Activated CD4-positive, alpha-beta T cell treated with anti-CD3 and anti-CD28 coated beads, Interleukin-2, amount 10 ng/mL, durations not matched to agents 24 days and 14 days (primary cell): ENCODE results near the gene CSPG4. TPM values are rescaled to one million over a fixed set of nuclear protein-coding genes. Genes with fewer than 3 reads are reported as not detected.
"Not testable (repeated sequence)": the region's sequence is repeated elsewhere in the genome, so short reads cannot be mapped to it uniquely, and the experiment has no call there.

Experiments used
- DNase-seq: peaks from one replicate; pipeline ENCODE4 v3.0.0; 2022
- H3K27ac Mint-ChIP-seq: one replicate; pipeline ENCODE4 v1.8.0; 2022; ENCODE audit warnings: mild to moderate bottlenecking, mixed read lengths
- H3K27me3 Mint-ChIP-seq: one replicate; pipeline ENCODE4 v1.8.0; 2022; ENCODE audit warnings: mixed read lengths
- H3K36me3 Mint-ChIP-seq: one replicate; pipeline ENCODE4 v1.8.0; 2022; ENCODE audit warnings: low read depth, mild to moderate bottlenecking, mixed read lengths
- H3K4me1 Mint-ChIP-seq: one replicate; pipeline ENCODE4 v1.8.0; 2021; ENCODE audit warnings: mixed read lengths
- H3K4me3 Mint-ChIP-seq: one replicate; pipeline ENCODE4 v1.8.0; 2022; ENCODE audit warnings: mild to moderate bottlenecking, moderate library complexity, mixed read lengths
- H3K9me3 Mint-ChIP-seq: one replicate; pipeline ENCODE4 v1.8.0; 2021; ENCODE audit warnings: mixed read lengths
- intact Hi-C: fragments of 100-400 bp; cut with micrococcal nuclease; formaldehyde crosslinking; loops from one replicate; pipeline ENCODE4 v1.15.1; 2023
- total RNA-seq: library from RNA; stranded (reverse); gene quantifications from 2 replicates; pipeline ENCODE4 v1.2.3, GENCODE V29; 2022

CSPG4 gene
- total RNA-seq, 1 donor from 2014 or later: not detected

DNA sequence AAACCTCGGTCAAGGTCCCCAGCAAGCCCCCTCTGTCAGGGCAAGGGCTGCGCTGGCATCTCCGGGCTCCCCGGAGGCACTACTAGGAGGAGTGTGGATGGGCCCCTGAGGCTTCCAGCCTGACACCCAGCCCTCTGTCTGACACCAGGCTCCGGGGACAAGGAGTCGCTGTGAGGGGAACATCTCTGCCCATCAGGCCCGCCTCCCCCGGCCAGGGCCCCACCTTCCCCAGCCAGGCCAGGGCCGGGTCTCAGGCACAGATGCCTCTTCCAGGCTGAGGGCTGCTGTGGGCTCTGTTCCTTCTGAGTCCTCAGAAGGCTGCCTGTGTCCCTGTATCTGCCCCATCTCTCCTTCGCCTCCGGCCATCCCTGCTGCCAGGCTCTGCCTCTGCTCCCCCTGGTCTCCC lies 15.8 kb downstream of the CSPG4 start:
- Mint-ChIP-seq H3K4me1 (peaks cover 16% of the 10 kb centered on the region), H3K36me3 (no peaks in the 10 kb centered on the region), H3K9me3 (no peaks in the 10 kb centered on the region), H3K27me3 (peaks cover 12% of the 10 kb centered on the region), H3K4me3 (no peak overlapping the region), H3K27ac (no peak overlapping the region)
- no peak for DNase-seq
- intact Hi-C loops: no loop called here

GRCh38 chr15:75696311-75696720 lies 16.3 kb downstream of the CSPG4 start:
- H3K4me3 Mint-ChIP-seq: no peak overlapping the region
- peaks cover 16% of the 10 kb centered on the region for H3K4me1 Mint-ChIP-seq
- H3K9me3 Mint-ChIP-seq: no peaks in the 10 kb centered on the region
- no peaks in the 10 kb centered on the region for H3K36me3 Mint-ChIP-seq
- DNase-seq: no peak
- no peak overlapping the region for H3K27ac Mint-ChIP-seq
- H3K27me3 Mint-ChIP-seq: peaks cover 12% of the 10 kb centered on the region
- intact Hi-C loops: no loop called here

- H3K4me3 Mint-ChIP-seq: no peak overlapping the region
- DNase-seq: no peak
- intact Hi-C loops: no loop called here
- H3K4me1 Mint-ChIP-seq: peaks cover 16% of the 10 kb centered on the region
- no peaks in the 10 kb centered on the region for H3K36me3 Mint-ChIP-seq
- no peak overlapping the region for H3K27ac Mint-ChIP-seq
- no peaks in the 10 kb centered on the region for H3K9me3 Mint-ChIP-seq
- H3K27me3 Mint-ChIP-seq: peaks cover 12% of the 10 kb centered on the region
Measured at GRCh38 chr15:75695634-75696310, 16.9 kb downstream of the CSPG4 start.

DNA sequence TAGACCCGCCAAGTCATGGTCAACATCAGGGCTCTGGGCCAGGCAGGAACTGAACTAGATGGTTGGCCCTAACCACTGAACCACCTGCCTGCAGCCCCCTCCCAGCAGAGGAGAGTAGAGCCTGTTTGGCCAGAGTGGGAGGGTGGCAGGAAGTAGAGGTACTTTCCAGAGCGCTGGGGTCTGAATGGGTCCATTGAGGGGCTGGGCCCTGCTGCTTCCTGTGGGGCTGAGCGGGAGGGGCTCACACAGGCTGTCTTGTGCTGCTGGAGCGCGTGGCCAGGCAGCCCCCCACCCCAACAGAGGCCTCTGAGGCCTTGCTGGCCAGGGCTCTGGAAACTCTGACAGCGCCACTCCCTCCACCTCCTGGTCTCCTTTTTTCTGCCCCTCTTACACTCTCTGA lies 17.4 kb downstream of the CSPG4 start:
- no peaks in the 10 kb centered on the region for H3K9me3 Mint-ChIP-seq
- no peak overlapping the region for H3K27ac Mint-ChIP-seq
- intact Hi-C loops: no loop called here
- H3K4me1 Mint-ChIP-seq: peaks cover 16% of the 10 kb centered on the region
- H3K27me3 Mint-ChIP-seq: peaks cover 12% of the 10 kb centered on the region
- no peak for DNase-seq
- H3K36me3 Mint-ChIP-seq: no peaks in the 10 kb centered on the region
- no peak overlapping the region for H3K4me3 Mint-ChIP-seq

DNA sequence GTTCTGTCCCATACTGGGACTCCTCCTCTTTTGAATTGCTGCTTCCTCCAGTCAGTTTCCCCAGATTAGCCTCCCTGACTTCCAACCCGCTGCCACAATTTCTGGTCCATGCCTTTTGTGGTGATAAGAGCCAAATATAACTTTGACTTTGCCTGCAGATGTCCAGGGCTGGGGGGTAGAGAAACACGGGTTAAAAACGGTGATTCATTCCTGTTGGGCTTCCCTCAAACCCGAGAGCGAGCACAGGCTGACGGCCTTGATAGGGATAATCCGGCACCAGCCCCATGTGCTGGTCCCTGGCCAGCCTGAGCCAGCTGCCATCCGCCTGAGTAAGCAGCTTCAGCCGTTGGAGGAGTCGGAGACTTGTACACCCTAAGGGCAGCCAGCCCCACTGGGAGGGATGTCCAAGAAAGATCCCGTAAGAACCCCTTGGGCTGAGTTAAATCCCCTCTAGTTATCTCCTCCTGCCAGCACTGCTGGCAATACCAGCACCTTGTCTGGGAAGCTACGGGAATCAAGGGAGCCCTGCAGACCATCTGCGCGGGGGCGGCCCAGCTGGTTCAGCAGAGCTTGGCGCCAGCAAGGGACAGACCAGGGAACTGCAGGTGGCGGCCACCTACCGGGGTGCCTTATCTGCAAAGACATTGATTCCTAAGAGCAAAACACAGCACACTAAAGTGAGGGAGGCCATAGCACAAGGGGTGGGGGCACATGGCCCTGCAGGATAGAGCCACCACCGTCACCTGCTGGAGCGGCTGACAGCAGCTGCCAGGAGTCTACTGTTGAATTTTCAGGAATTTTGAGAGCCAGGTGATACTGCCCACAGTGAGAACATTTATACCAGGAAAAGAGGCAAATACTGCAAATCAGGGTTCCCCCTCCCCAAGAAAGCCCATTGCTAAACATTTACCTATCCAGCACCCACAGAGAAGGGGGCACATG lies 18.1 kb downstream of the CSPG4 start:
- Mint-ChIP-seq H3K27me3 (peaks cover 12% of the 10 kb centered on the region), H3K36me3 (no peaks in the 10 kb centered on the region), H3K27ac (no peak overlapping the region), H3K4me1 (peaks cover 16% of the 10 kb centered on the region), H3K9me3 (no peaks in the 10 kb centered on the region), H3K4me3 (no peak overlapping the region)
- no peak for DNase-seq
- intact Hi-C loops: no loop called here

- DNase-seq: no peak
- Mint-ChIP-seq H3K36me3 (no peaks in the 10 kb centered on the region), H3K4me1 (peaks cover 16% of the 10 kb centered on the region), H3K9me3 (no peaks in the 10 kb centered on the region), H3K27me3 (peaks cover 12% of the 10 kb centered on the region), H3K27ac (no peak overlapping the region), H3K4me3 (no peak overlapping the region)
- intact Hi-C loops: no loop called here
Measured at GRCh38 chr15:75693501-75694240, 19.0 kb downstream of the CSPG4 start.

- Mint-ChIP-seq H3K27me3 (peaks cover 12% of the 10 kb centered on the region), H3K4me1 (peaks cover 16% of the 10 kb centered on the region)
- H3K27ac Mint-ChIP-seq, DNase-seq, intact Hi-C loops, H3K36me3 Mint-ChIP-seq, H3K9me3 Mint-ChIP-seq, H3K4me3 Mint-ChIP-seq: not testable (repeated sequence)
Measured at GRCh38 chr15:75693028-75693427, 19.6 kb downstream of the CSPG4 start.

DNA sequence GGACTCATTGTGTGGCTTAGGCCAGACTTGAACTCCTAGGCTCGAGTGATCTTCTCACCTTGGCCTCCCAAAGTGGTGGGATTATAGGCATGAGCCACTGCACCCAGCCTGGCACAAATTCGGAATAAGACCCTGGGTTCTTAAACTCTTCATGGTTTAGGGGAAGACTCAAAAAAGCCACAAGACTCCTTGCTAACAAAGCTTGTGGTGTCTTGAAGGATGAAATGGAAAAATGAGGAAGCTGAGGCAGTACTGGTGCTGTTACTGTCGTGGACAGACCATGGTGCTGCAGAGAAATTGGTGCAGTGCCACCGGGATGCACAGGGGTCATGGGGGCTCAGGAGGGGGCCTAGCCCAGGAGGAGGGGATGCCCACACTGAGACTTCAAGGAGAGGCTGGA lies 20.3 kb downstream of the CSPG4 start:
- DNase-seq, H3K36me3 Mint-ChIP-seq, intact Hi-C loops, H3K9me3 Mint-ChIP-seq, H3K27ac Mint-ChIP-seq, H3K4me3 Mint-ChIP-seq: not testable (repeated sequence)
- peaks cover 16% of the 10 kb centered on the region for H3K4me1 Mint-ChIP-seq
- H3K27me3 Mint-ChIP-seq: peaks cover 12% of the 10 kb centered on the region

GRCh38 chr15:75689429-75689828 lies 23.2 kb downstream of the CSPG4 start:
- H3K9me3 Mint-ChIP-seq, intact Hi-C loops, DNase-seq, H3K36me3 Mint-ChIP-seq, H3K4me3 Mint-ChIP-seq, H3K27ac Mint-ChIP-seq, H3K4me1 Mint-ChIP-seq: not testable (repeated sequence)
- peaks cover 12% of the 10 kb centered on the region for H3K27me3 Mint-ChIP-seq

- H3K4me1 Mint-ChIP-seq: peaks cover 4% of the 10 kb centered on the region
- no peaks in the 10 kb centered on the region for H3K9me3 Mint-ChIP-seq
- no peak for DNase-seq
- no peak overlapping the region for H3K4me3 Mint-ChIP-seq
- no peaks in the 10 kb centered on the region for H3K36me3 Mint-ChIP-seq
- H3K27me3 Mint-ChIP-seq: peaks cover 11% of the 10 kb centered on the region
- intact Hi-C loops: loop anchor here (1.0 kb wide), 1 partner anchor 113 kb away; no protein-coding TSS in a partner anchor
- H3K27ac Mint-ChIP-seq: no peak overlapping the region
Measured at GRCh38 chr15:75688831-75689230, 23.8 kb downstream of the CSPG4 start.

- peaks cover 8% of the 10 kb centered on the region for H3K27me3 Mint-ChIP-seq
- intact Hi-C loops: loop anchor here (1.0 kb wide), 1 partner anchor 114 kb away; no protein-coding TSS in a partner anchor
- DNase-seq: no peak
- H3K27ac Mint-ChIP-seq: no peak overlapping the region
- no peak overlapping the region for H3K4me3 Mint-ChIP-seq
- H3K4me1 Mint-ChIP-seq: peaks cover 4% of the 10 kb centered on the region
- H3K9me3 Mint-ChIP-seq: no peaks in the 10 kb centered on the region
- H3K36me3 Mint-ChIP-seq: no peaks in the 10 kb centered on the region
Measured at GRCh38 chr15:75688278-75688557, 24.4 kb downstream of the CSPG4 start.

GRCh38 chr15:75687486-75688277 lies 25.0 kb downstream of the CSPG4 start:
- H3K27me3 Mint-ChIP-seq: peaks cover 5% of the 10 kb centered on the region
- no peak for DNase-seq
- peaks cover 4% of the 10 kb centered on the region for H3K4me1 Mint-ChIP-seq
- no peaks in the 10 kb centered on the region for H3K9me3 Mint-ChIP-seq
- H3K27ac Mint-ChIP-seq: no peak overlapping the region
- intact Hi-C loops: loop anchor here (1.0 kb wide), 1 partner anchor 115 kb away; no protein-coding TSS in a partner anchor
- H3K36me3 Mint-ChIP-seq: no peaks in the 10 kb centered on the region
- H3K4me3 Mint-ChIP-seq: no peak overlapping the region

DNA sequence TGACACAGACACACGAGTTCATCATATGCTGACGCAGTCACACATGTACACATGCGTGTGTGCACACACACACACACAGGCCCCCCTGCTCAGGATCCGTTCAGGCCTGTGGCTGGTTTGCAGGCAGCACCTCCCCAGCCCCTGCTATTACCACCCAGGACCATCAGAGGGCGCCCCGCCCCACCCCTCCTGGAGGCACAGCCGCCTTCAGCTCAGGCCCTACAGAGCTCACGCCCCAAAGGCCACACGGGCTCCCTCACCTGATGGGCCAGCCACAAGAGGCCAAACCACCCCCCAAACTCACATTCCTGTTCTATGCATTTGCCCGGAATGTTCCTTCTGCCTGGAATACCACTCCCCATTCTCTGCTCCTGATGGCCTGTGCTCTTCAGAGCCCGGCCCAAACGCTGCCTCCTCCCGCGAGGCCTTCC lies 26.4 kb downstream of the CSPG4 start:
- H3K27me3 Mint-ChIP-seq, H3K4me1 Mint-ChIP-seq, intact Hi-C loops, H3K4me3 Mint-ChIP-seq, H3K9me3 Mint-ChIP-seq, H3K27ac Mint-ChIP-seq, H3K36me3 Mint-ChIP-seq: not testable (repeated sequence)
- peak; percentile 94 for DNase-seq
